Measurements from ENCODE around the gene CLDN7.

Gene CLDN7

GRCh38 chr17:7284911-7285310 lies 22.6 kb upstream of the CLDN7 start:
- DNase-seq = no peak

GRCh38 chr17:7283471-7284216 lies 21.4 kb upstream of the CLDN7 start:
- peak; percentile 29 to 38 for DNase-seq

- DNase-seq = peak in 1 of 2 donors; percentile 27
These were observed 20.6 kb upstream of the CLDN7 start for GRCh38 chr17:7282752-7283321.

- no peak for DNase-seq
These were observed 19.9 kb upstream of the CLDN7 start for GRCh38 chr17:7281953-7282751.

GRCh38 chr17:7281074-7281952 lies 19.0 kb upstream of the CLDN7 start, which contains the start of gene SLC2A4:
Gene SLC2A4 (plus strand): TSS chr17:7281718. CDS start chr17:7281935, 217 bp downstream.
- peak; percentile 96 to 98 for DNase-seq

- DNase-seq = peak; percentile 70 to 96
These were observed 18.3 kb upstream of the CLDN7 start for GRCh38 chr17:7280519-7281073.

- no peak for DNase-seq
These were observed 17.2 kb upstream of the CLDN7 start for GRCh38 chr17:7279448-7279847.

- DNase-seq = no peak
These were observed 4.5 kb upstream of the CLDN7 start for GRCh38 chr17:7266784-7267183.

- no peak for DNase-seq
These were observed 1.5 kb upstream of the CLDN7 start for GRCh38 chr17:7263801-7264078.

GRCh38 chr17:7262935-7263800 lies 890 bp upstream of the CLDN7 start:
- peak in 1 of 2 donors; percentile 34 for DNase-seq

GRCh38 chr17:7261379-7262191 lies 693 bp downstream of the CLDN7 start:
- no peak for DNase-seq

- DNase-seq = no peak
These were observed 1.5 kb downstream of the CLDN7 start for GRCh38 chr17:7260651-7261378.

- no peak for DNase-seq
These were observed 2.1 kb downstream of the CLDN7 start for GRCh38 chr17:7260151-7260550.

- no peak for DNase-seq
These were observed 2.8 kb downstream of the CLDN7 start for GRCh38 chr17:7259555-7259889.

- DNase-seq = peak; percentile 86 to 91
These were observed 3.3 kb downstream of the CLDN7 start for GRCh38 chr17:7258731-7259554.

- DNase-seq = no peak
These were observed 5.4 kb downstream of the CLDN7 start for GRCh38 chr17:7256766-7257456.

- DNase-seq = no peak
These were observed 7.8 kb downstream of the CLDN7 start for GRCh38 chr17:7254511-7254910.

GRCh38 chr17:7253082-7253481 lies 9.2 kb downstream of the CLDN7 start:
- DNase-seq = no peak

Data from inflammatory macrophage treated with lipopolysaccharide for 1 hour (primary cell).